ENCODE measurements around the gene SEZ6L.

The SEZ6L gene

GRCh38 chr22:26418620-26419019 is 249.4 kb downstream of the SEZ6L start:
- H3K36me3 ChIP-seq (ENCODE audit: control insufficient read depth in 4 of 4, insufficient read depth in 4 of 4, low read length in 3 of 4), result no peaks in the 10 kb centered on the region
- no peak overlapping the region for H3K27ac ChIP-seq (ENCODE audit: insufficient read depth in 1 of 2, low read depth in 1 of 2, low read length in 2 of 2, poor library complexity in 1 of 2, severe bottlenecking in 2 of 2)
- CTCF ChIA-PET, result interaction anchor here (1.2 to 1.5 kb wide), 2 partner anchors 16 to 44 kb away, joined by 4 to 5 read pairs; no protein-coding TSS in a partner anchor
- peaks cover 0 to 10% (median 7%) of the 10 kb centered on the region in 5 experiments for H3K9me3 ChIP-seq (ENCODE audit: control extremely low read depth in 1 of 5, control insufficient read depth in 4 of 5, insufficient read depth in 2 of 5, low read depth in 1 of 5, low read length in 4 of 5)
- DNase-seq, result no peak
- WGBS (ENCODE audit: insufficient coverage), result 100% methylated on average over 1 of the region's 3 CpGs
- peaks cover 0 to under 1% (median 0%) of the 10 kb centered on the region in 5 experiments for H3K27me3 ChIP-seq (replicated peaks in 2 of 5; ENCODE audit: control insufficient read depth in 4 of 5, insufficient read depth in 5 of 5, low read length in 4 of 5)
- H3K4me3 ChIP-seq (ENCODE audit: control insufficient read depth in 1 of 7, extremely low read depth in 1 of 7, insufficient read depth in 4 of 7, low read depth in 2 of 7, low read length in 6 of 7), result no peak overlapping the region
- H3K4me1 ChIP-seq (ENCODE audit: control extremely low read depth in 1 of 4, control insufficient read depth in 4 of 4, insufficient read depth in 4 of 4, low read length in 3 of 4), result no peaks in the 10 kb centered on the region
- POLR2A ChIA-PET, result no interaction called here

DNA sequence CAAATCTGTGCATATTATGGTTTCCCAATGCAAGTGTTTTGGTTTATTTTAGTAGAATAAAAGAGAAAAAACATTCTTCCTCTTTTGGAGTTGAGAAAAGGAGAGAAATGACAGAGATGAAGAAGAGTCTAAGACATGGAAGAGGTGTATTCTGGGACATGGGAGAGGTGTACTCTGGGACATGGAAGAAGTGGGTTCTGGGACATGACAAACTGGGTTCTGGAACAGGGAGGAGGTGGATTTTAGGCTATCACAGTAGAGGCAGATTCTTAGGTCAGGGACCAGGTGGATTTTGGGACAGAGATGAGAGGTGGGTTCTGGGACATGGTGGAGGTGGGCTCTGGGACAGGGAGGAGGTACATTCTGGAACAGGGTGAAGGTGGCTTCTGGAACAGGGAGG is 257.7 kb downstream of the SEZ6L start:
- H3K27ac ChIP-seq (ENCODE audit: insufficient read depth in 1 of 2, low read depth in 1 of 2, low read length in 2 of 2, poor library complexity in 1 of 2, severe bottlenecking in 2 of 2), result no peak overlapping the region
- CTCF ChIA-PET, result no interaction called here

DNA sequence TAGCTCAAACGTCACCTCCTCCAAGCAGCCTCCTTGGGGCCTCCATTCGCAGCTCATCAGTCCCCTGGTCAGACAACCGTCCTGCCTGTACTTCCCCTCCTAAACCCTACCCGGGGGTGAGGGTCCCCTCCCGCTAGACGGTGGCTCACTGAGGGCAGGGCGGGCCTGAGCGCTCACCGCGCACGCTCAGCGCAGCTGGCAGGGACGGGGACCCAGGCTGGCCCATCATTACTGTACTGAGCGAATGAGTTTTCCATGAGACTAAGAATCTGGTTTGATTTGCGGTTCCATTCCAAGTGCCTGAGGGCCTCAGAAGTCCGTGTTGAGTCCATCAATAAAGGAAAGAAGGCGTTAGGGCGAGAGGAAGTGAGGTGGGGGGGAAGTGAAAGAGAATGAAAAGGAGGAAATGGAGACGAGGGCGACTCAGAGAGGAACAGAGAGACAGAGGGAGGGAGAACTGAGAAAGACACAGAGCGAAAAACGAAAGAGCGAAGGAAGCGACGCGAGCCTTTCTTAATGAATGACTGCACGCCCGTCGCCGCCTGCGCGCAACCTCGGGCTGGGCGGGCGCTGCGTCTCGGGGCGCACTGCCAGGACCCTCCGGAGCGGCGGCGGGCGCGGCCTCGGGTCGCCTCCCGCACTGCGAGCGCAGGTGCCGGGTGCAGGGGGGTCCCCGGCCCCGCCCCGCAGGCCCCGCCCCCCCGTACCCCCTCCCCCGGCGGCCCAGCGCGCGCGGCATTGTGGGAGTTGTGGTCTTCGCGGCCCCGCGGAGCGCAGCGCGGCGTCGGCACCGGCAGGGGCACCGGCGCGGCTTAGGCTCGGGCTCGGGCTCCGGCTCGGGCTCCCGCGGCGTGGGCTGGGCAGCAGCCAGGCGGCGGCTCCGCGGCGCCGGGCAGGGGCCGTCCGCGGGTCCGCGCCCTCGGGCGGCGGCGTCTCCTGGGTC is 259.5 kb downstream of the SEZ6L start, which contains the start of gene ASPHD2:
Gene ASPHD2 (plus strand): TSS at position 746 of the 943 bp plus-strand sequence. CDS start 4,356 bp downstream, outside the sequence.
- peak; percentile 63 to 85 (median 81) for DNase-seq
- CTCF ChIA-PET, result no interaction called here
- POLR2A ChIA-PET, result interaction anchor here (0.6 kb wide), 2 partner anchors 14 to 1438 kb away, joined by 3 to 5 read pairs; no protein-coding TSS in a partner anchor
- Histone ChIP-seq H3K36me3 (ENCODE audit: control insufficient read depth in 4 of 4, insufficient read depth in 4 of 4, low read length in 3 of 4) (no peaks in the 10 kb centered on the region), H3K4me3 (ENCODE audit: control insufficient read depth in 1 of 7, extremely low read depth in 1 of 7, insufficient read depth in 4 of 7, low read depth in 2 of 7, low read length in 6 of 7) (peak within 1 kb of the TSS; percentile 47 to 92 (median 79)), H3K4me1 (ENCODE audit: control extremely low read depth in 1 of 4, control insufficient read depth in 4 of 4, insufficient read depth in 4 of 4, low read length in 3 of 4) (peaks cover 6 to 37% (median 24%) of the 10 kb centered on the region in 4 experiments), H3K27me3 (replicated peaks in 2 of 5; ENCODE audit: control insufficient read depth in 4 of 5, insufficient read depth in 5 of 5, low read length in 4 of 5) (peaks cover 0 to 10% (median 2%) of the 10 kb centered on the region in 5 experiments), H3K9me3 (ENCODE audit: control extremely low read depth in 1 of 5, control insufficient read depth in 4 of 5, insufficient read depth in 2 of 5, low read depth in 1 of 5, low read length in 4 of 5) (peaks cover 0 to 2% (median 0%) of the 10 kb centered on the region in 5 experiments), H3K27ac (ENCODE audit: insufficient read depth in 1 of 2, low read depth in 1 of 2, low read length in 2 of 2, poor library complexity in 1 of 2, severe bottlenecking in 2 of 2) (peak within 1 kb of the TSS; percentile 25 to 59)
- under 1% methylated on average over 64 of the region's 96 CpGs for WGBS (ENCODE audit: insufficient coverage)

More for the DNA sequence above, 257.7 kb downstream of the SEZ6L start:
- no peak overlapping the region for H3K4me3 ChIP-seq (ENCODE audit: control insufficient read depth in 1 of 7, extremely low read depth in 1 of 7, insufficient read depth in 4 of 7, low read depth in 2 of 7, low read length in 6 of 7)
- H3K36me3 ChIP-seq (ENCODE audit: control insufficient read depth in 4 of 4, insufficient read depth in 4 of 4, low read length in 3 of 4), result no peaks in the 10 kb centered on the region
- peaks cover 0 to 14% (median 8%) of the 10 kb centered on the region in 5 experiments for H3K9me3 ChIP-seq (ENCODE audit: control extremely low read depth in 1 of 5, control insufficient read depth in 4 of 5, insufficient read depth in 2 of 5, low read depth in 1 of 5, low read length in 4 of 5)
- H3K27me3 ChIP-seq (replicated peaks in 2 of 5; ENCODE audit: control insufficient read depth in 4 of 5, insufficient read depth in 5 of 5, low read length in 4 of 5), result peaks cover 0 to 10% (median 2%) of the 10 kb centered on the region in 5 experiments
- POLR2A ChIA-PET, result no interaction called here
- no peak for DNase-seq
- H3K4me1 ChIP-seq (ENCODE audit: control extremely low read depth in 1 of 4, control insufficient read depth in 4 of 4, insufficient read depth in 4 of 4, low read length in 3 of 4), result peaks cover 0 to 32% (median 22%) of the 10 kb centered on the region in 4 experiments

- H3K27me3 ChIP-seq (replicated peaks in 2 of 5; ENCODE audit: control insufficient read depth in 4 of 5, insufficient read depth in 5 of 5, low read length in 4 of 5), result peaks cover 0 to 10% (median 2%) of the 10 kb centered on the region in 5 experiments
- ChIA-PET POLR2A (interaction anchor here (0.6 kb wide), 1 partner anchor 1439 kb away, joined by 3 read pairs; no protein-coding TSS in a partner anchor), CTCF (interaction anchor here (0.5 to 1.8 kb wide), 4 partner anchors 9 to 43 kb away, joined by 4 to 13 read pairs (median 4); no protein-coding TSS in a partner anchor)
- 8% methylated on average over 33 of the region's 50 CpGs for WGBS (ENCODE audit: insufficient coverage)
- H3K36me3 ChIP-seq (ENCODE audit: control insufficient read depth in 4 of 4, insufficient read depth in 4 of 4, low read length in 3 of 4), result no peaks in the 10 kb centered on the region
- DNase-seq, result no peak
- no peak overlapping the region for H3K27ac ChIP-seq (ENCODE audit: insufficient read depth in 1 of 2, low read depth in 1 of 2, low read length in 2 of 2, poor library complexity in 1 of 2, severe bottlenecking in 2 of 2)
- peaks cover 6 to 37% (median 24%) of the 10 kb centered on the region in 4 experiments for H3K4me1 ChIP-seq (ENCODE audit: control extremely low read depth in 1 of 4, control insufficient read depth in 4 of 4, insufficient read depth in 4 of 4, low read length in 3 of 4)
- peak overlapping the region; percentile 2 to 91 (median 61) for H3K4me3 ChIP-seq (ENCODE audit: control insufficient read depth in 1 of 7, extremely low read depth in 1 of 7, insufficient read depth in 4 of 7, low read depth in 2 of 7, low read length in 6 of 7)
- H3K9me3 ChIP-seq (ENCODE audit: control extremely low read depth in 1 of 5, control insufficient read depth in 4 of 5, insufficient read depth in 2 of 5, low read depth in 1 of 5, low read length in 4 of 5), result no peaks in the 10 kb centered on the region
Measured at GRCh38 chr22:26429458-26430286, 260.4 kb downstream of the SEZ6L start.

DNA sequence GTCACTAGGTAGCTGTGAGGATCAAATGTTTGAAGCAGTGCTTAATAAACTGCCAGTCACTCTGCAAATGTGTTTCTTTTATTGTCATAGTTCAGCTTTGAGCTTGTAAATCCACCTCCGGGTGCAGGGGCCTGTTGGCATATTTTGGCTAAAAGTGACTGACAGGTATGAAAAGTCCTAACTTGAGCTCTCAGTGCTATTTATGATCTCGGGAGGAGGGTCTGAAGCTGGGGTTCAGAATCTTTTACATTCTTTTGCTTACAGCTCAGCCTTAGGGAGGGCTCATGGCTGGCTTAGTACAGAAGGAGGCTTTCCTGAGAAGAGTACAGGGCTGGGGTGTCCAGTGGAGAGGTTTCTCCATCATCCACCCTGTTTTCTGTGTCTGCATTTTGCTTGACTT is 261.3 kb downstream of the SEZ6L start:
- Histone ChIP-seq H3K4me3 (ENCODE audit: control insufficient read depth in 1 of 7, extremely low read depth in 1 of 7, insufficient read depth in 4 of 7, low read depth in 2 of 7, low read length in 6 of 7) (no peak overlapping the region), H3K9me3 (ENCODE audit: control extremely low read depth in 1 of 5, control insufficient read depth in 4 of 5, insufficient read depth in 2 of 5, low read depth in 1 of 5, low read length in 4 of 5) (no peaks in the 10 kb centered on the region), H3K4me1 (ENCODE audit: control extremely low read depth in 1 of 4, control insufficient read depth in 4 of 4, insufficient read depth in 4 of 4, low read length in 3 of 4) (peaks cover 13 to 46% (median 26%) of the 10 kb centered on the region in 4 experiments), H3K27me3 (replicated peaks in 2 of 5; ENCODE audit: control insufficient read depth in 4 of 5, insufficient read depth in 5 of 5, low read length in 4 of 5) (peaks cover 0 to 10% (median 2%) of the 10 kb centered on the region in 5 experiments), H3K36me3 (ENCODE audit: control insufficient read depth in 4 of 4, insufficient read depth in 4 of 4, low read length in 3 of 4) (no peaks in the 10 kb centered on the region), H3K27ac (ENCODE audit: insufficient read depth in 1 of 2, low read depth in 1 of 2, low read length in 2 of 2, poor library complexity in 1 of 2, severe bottlenecking in 2 of 2) (no peak overlapping the region)
- POLR2A ChIA-PET, result no interaction called here
- DNase-seq, result no peak
- CTCF ChIA-PET, result interaction anchor here (0.5 to 1.8 kb wide), 5 partner anchors 10 to 44 kb away, joined by 4 to 13 read pairs (median 5); no protein-coding TSS in a partner anchor
- WGBS (ENCODE audit: insufficient coverage), result 100% methylated on average over 2 of the region's 2 CpGs

DNA sequence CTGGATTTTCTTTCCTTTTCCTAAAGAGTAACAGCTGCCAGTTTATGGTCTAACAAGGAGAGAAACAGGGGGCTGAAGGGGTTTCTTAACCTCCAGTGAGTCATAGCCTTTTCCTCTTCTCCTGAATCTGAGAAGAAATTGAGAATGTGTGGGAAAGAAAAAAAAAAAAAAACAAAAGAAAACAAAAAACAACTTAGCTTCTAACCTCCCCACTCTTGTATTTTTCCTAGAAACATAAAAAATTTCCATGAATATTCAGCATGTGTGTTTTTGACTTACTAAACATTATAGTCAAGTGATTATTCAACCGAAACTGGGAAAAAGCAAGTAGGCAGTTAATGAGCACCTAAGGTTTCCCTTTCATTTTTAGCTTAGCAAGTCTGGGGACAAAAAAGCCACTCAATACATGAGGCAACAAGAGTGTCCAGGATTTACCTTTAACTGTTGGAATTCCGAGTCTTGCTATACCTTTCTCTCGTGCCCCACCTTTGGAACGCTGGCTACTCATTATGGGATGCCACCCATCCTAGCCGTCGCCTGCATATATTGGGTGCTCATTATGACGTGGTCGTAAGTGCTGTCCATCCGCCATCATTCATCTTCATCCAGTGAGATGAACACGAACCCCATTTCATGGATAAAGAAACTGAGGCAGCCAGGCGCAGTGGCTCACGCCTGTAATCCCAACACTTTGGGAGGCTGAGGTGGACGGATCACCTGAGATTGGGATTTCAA is 262.2 kb downstream of the SEZ6L start:
- peak in 2 of 3 donors; percentile 26 to 43 for DNase-seq
- H3K4me3 ChIP-seq (ENCODE audit: control insufficient read depth in 1 of 7, extremely low read depth in 1 of 7, insufficient read depth in 4 of 7, low read depth in 2 of 7, low read length in 6 of 7), result no peak overlapping the region
- H3K27me3 ChIP-seq (replicated peaks in 2 of 5; ENCODE audit: control insufficient read depth in 4 of 5, insufficient read depth in 5 of 5, low read length in 4 of 5), result peaks cover 0 to 10% (median 2%) of the 10 kb centered on the region in 5 experiments
- peaks cover 13 to 47% (median 26%) of the 10 kb centered on the region in 4 experiments for H3K4me1 ChIP-seq (ENCODE audit: control extremely low read depth in 1 of 4, control insufficient read depth in 4 of 4, insufficient read depth in 4 of 4, low read length in 3 of 4)
- ChIA-PET POLR2A (no interaction called here), CTCF (interaction anchor here (1.2 to 1.8 kb wide), 3 partner anchors 11 to 30 kb away, joined by 5 to 13 read pairs (median 6); no protein-coding TSS in a partner anchor)
- H3K36me3 ChIP-seq (ENCODE audit: control insufficient read depth in 4 of 4, insufficient read depth in 4 of 4, low read length in 3 of 4), result no peaks in the 10 kb centered on the region
- 97% methylated on average over 12 of the region's 13 CpGs for WGBS (ENCODE audit: insufficient coverage)
- no peak overlapping the region for H3K27ac ChIP-seq (ENCODE audit: insufficient read depth in 1 of 2, low read depth in 1 of 2, low read length in 2 of 2, poor library complexity in 1 of 2, severe bottlenecking in 2 of 2)
- H3K9me3 ChIP-seq (ENCODE audit: control extremely low read depth in 1 of 5, control insufficient read depth in 4 of 5, insufficient read depth in 2 of 5, low read depth in 1 of 5, low read length in 4 of 5), result no peaks in the 10 kb centered on the region
